Activated naive CD8-positive, alpha-beta T cell treated with anti-CD3 and anti-CD28 coated beads, Interleukin-2, amount 50 U/mL, for 24 hours (primary cell): Measurements from ENCODE around the gene ABCB8.

Experiments
- ATAC-seq: fragments of 150-1000 bp; cut with Tn5 transposase; one replicate; pipeline ENCODE4 v1.10.0; 2021
- DNase-seq: peaks from one replicate; pipeline ENCODE4 v3.0.0; 2021
- H3K27ac Mint-ChIP-seq: one replicate; pipeline ENCODE4 v1.8.0; 2021; ENCODE audit warnings: mild to moderate bottlenecking, mixed read lengths
- H3K27me3 Mint-ChIP-seq: one replicate; pipeline ENCODE4 v1.8.0; 2021; ENCODE audit warnings: mixed read lengths
- H3K36me3 Mint-ChIP-seq: one replicate; pipeline ENCODE4 v1.8.0; 2021; ENCODE audit warnings: low read depth, mixed read lengths
- H3K4me1 Mint-ChIP-seq: one replicate; pipeline ENCODE4 v1.8.0; 2021; ENCODE audit warnings: mixed read lengths
- H3K4me3 Mint-ChIP-seq: one replicate; pipeline ENCODE4 v1.8.0; 2021; ENCODE audit warnings: mild to moderate bottlenecking, moderate library complexity, mixed read lengths
- H3K9me3 Mint-ChIP-seq: one replicate; pipeline ENCODE4 v1.8.0; 2021; ENCODE audit warnings: mixed read lengths

ABCB8 gene

GRCh38 chr7:150993511-150993910, 34.7 kb upstream of the ABCB8 start:
- Mint-ChIP-seq H3K27ac (no peak overlapping the region), H3K4me3 (no peak overlapping the region), H3K4me1 (peaks cover 21% of the 10 kb centered on the region), H3K9me3 (peaks cover 17% of the 10 kb centered on the region), H3K27me3 (peaks cover 6% of the 10 kb centered on the region), H3K36me3 (no peaks in the 10 kb centered on the region)
- ATAC-seq (no peak), DNase-seq (no peak)

GRCh38 chr7:150994141-150994837, 34.0 kb upstream of the ABCB8 start:
- Mint-ChIP-seq H3K4me3 (no peak overlapping the region), H3K27me3 (peaks cover 4% of the 10 kb centered on the region)

GRCh38 chr7:150994838-150995510, 33.3 kb upstream of the ABCB8 start:
- peaks cover 21% of the 10 kb centered on the region for H3K4me1 Mint-ChIP-seq
- H3K36me3 Mint-ChIP-seq, result no peaks in the 10 kb centered on the region
- DNase-seq (no peak), ATAC-seq (no peak)
- H3K27me3 Mint-ChIP-seq, result peaks cover 4% of the 10 kb centered on the region
- no peak overlapping the region for H3K27ac Mint-ChIP-seq
- H3K4me3 Mint-ChIP-seq, result no peak overlapping the region
- peaks cover 15% of the 10 kb centered on the region for H3K9me3 Mint-ChIP-seq

More at GRCh38 chr7:150994141-150994837, 34.0 kb upstream of the ABCB8 start:
- Mint-ChIP-seq H3K4me1 (peaks cover 21% of the 10 kb centered on the region), H3K27ac (no peak overlapping the region), H3K36me3 (no peaks in the 10 kb centered on the region), H3K9me3 (peaks cover 17% of the 10 kb centered on the region)
- ATAC-seq (peak; percentile 42), DNase-seq (no peak)

GRCh38 chr7:150996376-150997074, 31.7 kb upstream of the ABCB8 start:
- Mint-ChIP-seq H3K4me3 (no peak overlapping the region), H3K4me1 (peaks cover 21% of the 10 kb centered on the region), H3K27me3 (peaks cover 4% of the 10 kb centered on the region), H3K9me3 (no peaks in the 10 kb centered on the region), H3K36me3 (no peaks in the 10 kb centered on the region), H3K27ac (no peak overlapping the region)
- ATAC-seq (no peak), DNase-seq (no peak)

GRCh38 chr7:150997075-150997511, 31.2 kb upstream of the ABCB8 start:
- H3K4me1 Mint-ChIP-seq, result peaks cover 21% of the 10 kb centered on the region

GRCh38 chr7:150997817-150998216, 30.4 kb upstream of the ABCB8 start:
- Mint-ChIP-seq H3K36me3 (no peaks in the 10 kb centered on the region), H3K27me3 (peaks cover 4% of the 10 kb centered on the region), H3K4me1 (peaks cover 21% of the 10 kb centered on the region), H3K4me3 (no peak overlapping the region), H3K9me3 (no peaks in the 10 kb centered on the region), H3K27ac (peak overlapping the region; percentile 35)
- no peak for DNase-seq
- no peak for ATAC-seq

More at GRCh38 chr7:150997075-150997511, 31.2 kb upstream of the ABCB8 start:
- DNase-seq, result no peak
- H3K4me3 Mint-ChIP-seq, result no peak overlapping the region
- no peak for ATAC-seq
- H3K36me3 Mint-ChIP-seq, result no peaks in the 10 kb centered on the region
- peaks cover 4% of the 10 kb centered on the region for H3K27me3 Mint-ChIP-seq
- H3K9me3 Mint-ChIP-seq, result no peaks in the 10 kb centered on the region
- H3K27ac Mint-ChIP-seq, result no peak overlapping the region

- peaks cover 21% of the 10 kb centered on the region for H3K4me1 Mint-ChIP-seq
- DNase-seq, result no peak
- H3K27me3 Mint-ChIP-seq, result peaks cover 4% of the 10 kb centered on the region
- H3K4me3 Mint-ChIP-seq, result no peak overlapping the region
- H3K36me3 Mint-ChIP-seq, result no peaks in the 10 kb centered on the region
- ATAC-seq, result no peak
- H3K9me3 Mint-ChIP-seq, result no peaks in the 10 kb centered on the region
- H3K27ac Mint-ChIP-seq, result no peak overlapping the region
These were observed 29.9 kb upstream of the ABCB8 start for GRCh38 chr7:150998341-150998740.

- H3K36me3 Mint-ChIP-seq, result no peaks in the 10 kb centered on the region
- no peak for DNase-seq
- no peak overlapping the region for H3K27ac Mint-ChIP-seq
- no peak overlapping the region for H3K4me3 Mint-ChIP-seq
- peaks cover 21% of the 10 kb centered on the region for H3K4me1 Mint-ChIP-seq
- ATAC-seq, result no peak
- H3K9me3 Mint-ChIP-seq, result no peaks in the 10 kb centered on the region
- H3K27me3 Mint-ChIP-seq, result peaks cover 4% of the 10 kb centered on the region
These were observed 29.2 kb upstream of the ABCB8 start for GRCh38 chr7:150999001-150999400.

- Mint-ChIP-seq H3K27ac (no peak overlapping the region), H3K4me1 (peaks cover 21% of the 10 kb centered on the region), H3K4me3 (no peak overlapping the region), H3K9me3 (no peaks in the 10 kb centered on the region), H3K27me3 (peaks cover 4% of the 10 kb centered on the region), H3K36me3 (no peaks in the 10 kb centered on the region)
- DNase-seq (no peak), ATAC-seq (no peak)
These were observed 28.6 kb upstream of the ABCB8 start for GRCh38 chr7:150999497-151000230.

GRCh38 chr7:151000897-151001495, 27.3 kb upstream of the ABCB8 start:
- Mint-ChIP-seq H3K4me3 (no peak overlapping the region), H3K27me3 (peaks cover 4% of the 10 kb centered on the region), H3K9me3 (no peaks in the 10 kb centered on the region), H3K4me1 (peaks cover 19% of the 10 kb centered on the region), H3K27ac (no peak overlapping the region), H3K36me3 (no peaks in the 10 kb centered on the region)
- ATAC-seq, result no peak
- no peak for DNase-seq

GRCh38 chr7:151001546-151001945, 26.7 kb upstream of the ABCB8 start:
- Mint-ChIP-seq H3K4me1 (peaks cover 19% of the 10 kb centered on the region), H3K4me3 (no peak overlapping the region), H3K27me3 (peaks cover 4% of the 10 kb centered on the region), H3K36me3 (no peaks in the 10 kb centered on the region), H3K9me3 (no peaks in the 10 kb centered on the region), H3K27ac (no peak overlapping the region)
- DNase-seq (no peak), ATAC-seq (no peak)

- DNase-seq, result no peak
- no peak overlapping the region for H3K4me3 Mint-ChIP-seq
- ATAC-seq, result no peak
- no peaks in the 10 kb centered on the region for H3K27me3 Mint-ChIP-seq
- no peak overlapping the region for H3K27ac Mint-ChIP-seq
- H3K9me3 Mint-ChIP-seq, result no peaks in the 10 kb centered on the region
- H3K4me1 Mint-ChIP-seq, result peaks cover 16% of the 10 kb centered on the region
- no peaks in the 10 kb centered on the region for H3K36me3 Mint-ChIP-seq
These were observed 24.7 kb upstream of the ABCB8 start for GRCh38 chr7:151003572-151003971.

GRCh38 chr7:151005566-151005965, 22.7 kb upstream of the ABCB8 start:
- no peak overlapping the region for H3K27ac Mint-ChIP-seq
- H3K9me3 Mint-ChIP-seq, result no peaks in the 10 kb centered on the region
- H3K36me3 Mint-ChIP-seq, result no peaks in the 10 kb centered on the region
- DNase-seq (no peak), ATAC-seq (no peak)
- peaks cover 21% of the 10 kb centered on the region for H3K4me1 Mint-ChIP-seq
- no peaks in the 10 kb centered on the region for H3K27me3 Mint-ChIP-seq
- H3K4me3 Mint-ChIP-seq, result no peak overlapping the region
